ENCODE results near the gene DMRTA2.

Gene DMRTA2

DNA sequence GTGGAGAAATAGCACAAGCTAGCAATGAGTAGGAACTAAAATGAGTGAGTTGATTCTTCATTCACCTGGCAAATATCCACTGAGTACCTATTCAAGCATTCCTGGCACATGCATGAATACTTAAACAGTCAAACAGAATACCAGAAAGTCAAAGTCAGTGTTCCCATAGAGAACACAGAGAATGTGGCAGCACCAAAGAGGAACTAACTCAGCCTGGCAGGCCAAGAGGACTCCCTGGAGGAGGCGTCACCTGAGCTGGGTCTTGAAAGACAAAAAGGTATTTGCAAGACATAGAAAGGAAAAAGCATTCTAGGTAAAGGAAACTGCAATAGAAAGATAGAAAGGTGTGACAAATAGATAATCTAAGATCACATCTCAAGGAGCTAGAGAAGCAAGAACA lies 49.7 kb downstream of the DMRTA2 start:
- DNase-seq: no peak

- DNase-seq: no peak
These were observed 51.5 kb downstream of the DMRTA2 start for GRCh38 chr1:50371749-50372148.

GRCh38 chr1:50369830-50370229 lies 53.4 kb downstream of the DMRTA2 start:
- no peak for DNase-seq

DNA sequence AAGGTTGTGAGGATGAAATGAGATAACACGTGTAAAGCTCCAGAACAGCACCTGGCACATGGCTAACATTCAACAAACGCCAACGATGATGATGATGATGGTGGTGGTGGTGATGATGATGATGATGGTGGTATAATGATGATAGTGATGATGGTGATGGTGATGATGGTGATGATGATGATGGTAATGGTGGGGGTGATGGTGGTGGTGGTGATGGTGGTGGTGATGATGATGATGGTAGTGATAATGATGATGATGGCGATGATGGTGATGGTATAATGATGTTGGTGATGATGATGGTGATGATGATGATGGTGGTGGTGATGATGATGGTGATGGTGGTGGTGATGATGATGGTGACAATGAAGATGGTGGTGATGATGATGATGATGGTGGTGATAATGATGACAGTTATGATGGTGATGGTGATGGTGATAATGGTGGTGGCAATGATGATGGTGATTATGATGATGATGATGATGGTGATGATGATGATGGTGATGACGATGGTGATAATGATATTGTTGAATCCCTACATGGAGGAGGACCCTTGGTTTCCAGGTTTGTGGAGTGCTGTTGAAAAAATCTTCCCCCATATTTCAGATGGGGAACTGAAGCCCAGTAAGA lies 54.1 kb downstream of the DMRTA2 start:
- DNase-seq: no peak

DNA sequence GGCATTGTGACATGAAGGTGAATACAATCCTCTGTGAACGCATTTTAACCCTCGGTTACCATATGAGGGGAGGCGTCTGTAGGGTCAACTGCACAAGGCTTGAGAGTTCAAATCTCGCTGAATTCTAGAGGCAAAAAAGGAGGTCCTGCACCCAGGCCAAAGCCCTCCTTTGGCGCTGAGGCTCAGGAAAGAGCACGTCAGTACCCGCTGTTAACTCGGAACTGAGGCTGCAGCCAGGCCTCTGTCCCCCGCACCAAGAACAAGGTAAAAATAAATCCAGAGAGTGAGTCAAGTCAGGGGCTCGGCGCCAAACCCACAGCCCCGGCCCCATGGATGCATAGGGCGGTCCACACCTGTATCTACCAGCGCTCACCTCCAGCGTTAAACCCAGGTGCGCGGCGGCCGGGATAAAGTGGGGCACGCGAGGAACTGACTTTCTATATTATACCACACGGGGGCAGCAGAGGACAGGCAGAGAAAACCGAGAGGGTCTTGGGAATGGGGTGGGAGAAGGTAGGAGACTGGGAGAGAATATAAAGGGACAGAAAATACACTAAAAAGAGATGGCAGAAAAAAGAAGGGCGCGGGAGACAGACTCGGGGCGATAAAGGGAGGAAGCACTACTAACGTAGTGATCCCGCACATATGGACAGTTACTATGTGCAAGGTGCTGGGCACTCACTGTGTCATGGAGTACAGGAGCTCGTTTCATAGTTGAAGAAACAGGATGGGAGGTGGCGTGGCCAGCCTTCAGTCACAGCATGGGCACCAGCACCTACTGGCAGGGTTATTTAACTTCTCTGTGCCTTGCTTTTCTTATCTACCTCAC lies 54.9 kb downstream of the DMRTA2 start:
- DNase-seq: peak; percentile 27

Measured in suppressor macrophage treated with lipopolysaccharide for 4 hours (primary cell).